Osteoblast (primary cell): ENCODE results near the gene KPNA6. TPM values are rescaled to one million over a fixed set of nuclear protein-coding genes. Genes with fewer than 3 reads are reported as not detected.

Experiments used
- DNase-seq: peaks from one replicate; pipeline ENCODE4 v3.0.0; 2011; ENCODE audit warnings: low spot score, mixed read lengths; ENCODE audit not compliant: insufficient read length; ENCODE audit errors: missing footprints
- H2AFZ ChIP-seq: 2 replicates; pipeline ENCODE4 v1.6.0; 2011; ENCODE audit warnings: mild to moderate bottlenecking, low read length
- H3K27ac ChIP-seq: 2 replicates; pipeline ENCODE4 v1.5.1; 2011; ENCODE audit warnings: mild to moderate bottlenecking, low read depth, low read length, moderate library complexity
- H3K27me3 ChIP-seq: 2 replicates; pipeline ENCODE4 v1.6.0; 2012; ENCODE audit warnings: mild to moderate bottlenecking, control low read depth, inconsistent platforms, low read length, moderate library complexity; ENCODE audit not compliant: insufficient read depth
- H3K36me3 ChIP-seq: 2 replicates; pipeline ENCODE4 v1.5.1; 2011; ENCODE audit warnings: mild to moderate bottlenecking, low read length, control low read depth, moderate library complexity; ENCODE audit not compliant: insufficient read depth
- H3K4me1 ChIP-seq: 2 replicates; pipeline ENCODE4 v1.5.1; 2011; ENCODE audit warnings: mild to moderate bottlenecking, low read length, control low read depth, moderate library complexity; ENCODE audit not compliant: insufficient read depth
- H3K4me2 ChIP-seq: 2 replicates; pipeline ENCODE4 v1.6.0; 2011; ENCODE audit warnings: mild to moderate bottlenecking, low read length; ENCODE audit not compliant: insufficient read depth
- H3K4me3 ChIP-seq: fragments of 200-600 bp; sonication (generic); 3 replicates; pipeline ENCODE4 v1.5.1; 2012; ENCODE audit warnings: mild to moderate bottlenecking, low read length, inconsistent platforms; ENCODE audit not compliant: insufficient read depth
- H3K79me2 ChIP-seq: 2 replicates; pipeline ENCODE4 v1.6.0; 2012; ENCODE audit warnings: mild to moderate bottlenecking, low read length, control low read depth, inconsistent platforms; ENCODE audit not compliant: insufficient read depth
- H3K9me3 ChIP-seq: 2 replicates; pipeline ENCODE4 v1.5.1; 2011; ENCODE audit warnings: low read depth, low read length, control low read depth
- H4K20me1 ChIP-seq: 2 replicates; pipeline ENCODE4 v1.6.0; 2012; ENCODE audit warnings: mild to moderate bottlenecking, low read length, control low read depth; ENCODE audit not compliant: insufficient read depth
- CTCF ChIP-seq: IDR thresholded peaks from 2 replicates; pipeline ENCODE4 v1.5.1; 2011; ENCODE audit warnings: mild to moderate bottlenecking, low read depth, low read length, moderate library complexity; ENCODE audit errors: extremely low read depth
- total RNA-seq: library from RNA; depleted of rRNA; stranded (reverse); fragments of >200 nt; gene quantifications from 2 replicates; pipeline ENCODE4 v1.2.3, GENCODE V29; 2012

Gene KPNA6
- total RNA-seq, 1 donor, result 65.5 TPM

DNA sequence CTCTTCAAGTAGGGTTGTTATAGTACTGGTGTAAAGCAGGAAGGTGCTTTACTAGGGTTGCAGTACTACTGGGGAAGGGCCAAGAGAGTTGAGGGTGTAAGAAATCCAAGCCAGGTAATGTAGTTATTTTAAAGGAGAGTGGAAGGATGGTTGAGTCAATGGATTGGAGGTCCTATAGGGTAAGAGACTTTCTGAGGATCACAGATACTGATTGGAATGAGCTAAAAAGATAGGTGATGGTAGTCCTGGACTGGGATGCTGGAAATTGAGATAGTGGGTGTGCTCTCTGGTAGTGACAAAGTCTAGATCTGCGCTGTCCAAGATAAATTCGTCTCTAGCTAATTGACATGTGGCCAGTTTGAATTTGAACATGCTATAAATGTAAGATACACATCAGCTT lies 78.6 kb downstream of the KPNA6 start:
- Histone ChIP-seq H3K79me2 (peaks cover 81% of the 10 kb centered on the region), H3K27me3 (no peaks in the 10 kb centered on the region), H3K4me3 (no peak overlapping the region), H2AFZ (no peak overlapping the region), H3K36me3 (peaks cover 82% of the 10 kb centered on the region), H3K4me2 (no peak overlapping the region), H4K20me1 (peaks cover 71% of the 10 kb centered on the region), H3K9me3 (no peaks in the 10 kb centered on the region), H3K27ac (no peak overlapping the region), H3K4me1 (peaks cover 8% of the 10 kb centered on the region)
- no peak for TF ChIP-seq CTCF
- no peak for DNase-seq

- peaks cover 69% of the 10 kb centered on the region for H4K20me1 ChIP-seq
- no peaks in the 10 kb centered on the region for H3K27me3 ChIP-seq
- no peak overlapping the region for H3K4me2 ChIP-seq
- no peak overlapping the region for H2AFZ ChIP-seq
- no peaks in the 10 kb centered on the region for H3K4me1 ChIP-seq
- no peaks in the 10 kb centered on the region for H3K9me3 ChIP-seq
- no peak for DNase-seq
- H3K27ac ChIP-seq, result no peak overlapping the region
- peaks cover 76% of the 10 kb centered on the region for H3K79me2 ChIP-seq
- TF ChIP-seq CTCF, result no peak
- no peak overlapping the region for H3K4me3 ChIP-seq
- peaks cover 87% of the 10 kb centered on the region for H3K36me3 ChIP-seq
Observed at GRCh38 chr1:32187850-32188249, 80.0 kb downstream of the KPNA6 start.

DNA sequence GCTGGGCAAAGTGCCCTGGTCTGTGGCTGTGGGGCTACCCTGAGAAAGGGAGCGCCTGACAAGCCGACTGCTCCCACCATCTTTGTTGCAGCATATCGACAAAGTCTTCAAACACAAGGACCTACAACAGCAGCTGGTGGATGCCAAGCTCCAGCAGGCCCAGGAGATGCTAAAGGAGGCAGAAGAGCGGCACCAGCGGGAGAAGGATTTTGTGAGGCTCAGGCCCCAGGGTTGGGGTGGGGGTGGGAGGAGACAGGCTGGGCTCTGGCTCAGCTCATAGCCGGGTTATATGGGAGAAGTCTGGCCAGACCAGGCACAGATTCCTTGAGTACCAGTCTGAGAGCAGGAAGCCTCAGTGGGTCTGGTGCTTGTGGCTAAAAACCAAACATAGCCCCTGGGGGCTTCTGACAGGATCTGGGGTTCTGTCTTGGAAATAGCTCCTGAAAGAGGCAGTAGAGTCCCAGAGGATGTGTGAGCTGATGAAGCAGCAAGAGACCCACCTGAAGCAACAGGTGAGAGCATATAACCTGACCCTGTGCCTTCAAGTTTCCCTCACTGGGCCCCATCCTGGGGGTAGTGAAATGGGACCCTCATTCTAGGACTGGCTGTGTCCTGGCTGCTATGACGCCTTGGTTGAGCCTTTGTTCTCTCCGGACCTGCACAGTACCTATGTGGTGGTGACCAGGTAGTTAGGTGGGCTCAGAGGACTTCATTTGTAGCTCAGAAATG lies 84.5 kb downstream of the KPNA6 start:
- Histone ChIP-seq H3K27ac (no peak overlapping the region), H3K4me1 (peaks cover 9% of the 10 kb centered on the region), H3K27me3 (no peaks in the 10 kb centered on the region), H3K9me3 (no peaks in the 10 kb centered on the region), H3K4me3 (no peak overlapping the region), H2AFZ (no peak overlapping the region), H3K36me3 (peaks cover 98% of the 10 kb centered on the region), H3K79me2 (peaks cover 35% of the 10 kb centered on the region), H4K20me1 (peaks cover 61% of the 10 kb centered on the region), H3K4me2 (no peak overlapping the region)
- TF ChIP-seq CTCF, result no peak
- DNase-seq, result no peak

DNA sequence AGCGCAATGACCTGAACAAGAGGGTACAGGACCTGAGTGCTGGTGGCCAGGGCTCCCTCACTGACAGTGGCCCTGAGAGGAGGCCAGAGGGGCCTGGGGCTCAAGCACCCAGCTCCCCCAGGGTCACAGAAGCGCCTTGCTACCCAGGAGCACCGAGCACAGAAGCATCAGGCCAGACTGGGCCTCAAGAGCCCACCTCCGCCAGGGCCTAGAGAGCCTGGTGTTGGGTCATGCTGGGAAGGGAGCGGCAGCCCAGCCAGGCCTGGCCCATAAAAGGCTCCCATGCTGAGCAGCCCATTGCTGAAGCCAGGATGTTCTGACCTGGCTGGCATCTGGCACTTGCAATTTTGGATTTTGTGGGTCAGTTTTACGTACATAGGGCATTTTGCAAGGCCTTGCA lies 87.1 kb downstream of the KPNA6 start:
- H3K4me3 ChIP-seq, result no peak overlapping the region
- peaks cover 45% of the 10 kb centered on the region for H4K20me1 ChIP-seq
- no peak overlapping the region for H3K4me2 ChIP-seq
- peaks cover 89% of the 10 kb centered on the region for H3K36me3 ChIP-seq
- no peak for DNase-seq
- no peaks in the 10 kb centered on the region for H3K9me3 ChIP-seq
- no peak for TF ChIP-seq CTCF
- peaks cover 17% of the 10 kb centered on the region for H3K4me1 ChIP-seq
- no peak overlapping the region for H2AFZ ChIP-seq
- no peak overlapping the region for H3K27ac ChIP-seq
- H3K27me3 ChIP-seq, result no peaks in the 10 kb centered on the region
- peaks cover 14% of the 10 kb centered on the region for H3K79me2 ChIP-seq
